GM12878 (cell line): ENCODE measurements around the gene ARFRP1. TPM values are rescaled to one million over a fixed set of nuclear protein-coding genes. Genes with fewer than 3 reads are reported as not detected.

ENCODE experiments used
- ATAC-seq: fragments of 200-7000 bp; cut with Tn5 transposase; 3 replicates; pipeline ENCODE4 v1.9.1; 2020; ENCODE audit warnings: mild to moderate bottlenecking, moderate library complexity
- BruUV-seq: library from RNA; stranded (reverse); fragments of 400-500 nt; replicated peaks from 2 replicates; lab custom pipeline; 2021; lab: Mats Ljungman, UMichigan
- CTCF ChIA-PET: fragments of 300-600 bp; sonication (Branson Sonifier 250); formaldehyde crosslinking; extraction: SDS; loops from one replicate; lab custom pipeline; 2021; ENCODE audit warnings: inconsistent platforms; lab: Yijun Ruan, JAX
- POLR2A ChIA-PET: fragments of 350-600 bp; formaldehyde crosslinking; extraction: SDS; loops from one replicate; lab custom pipeline; 2021; ENCODE audit warnings: inconsistent platforms; lab: Charles Lee
- RAD21 ChIA-PET: fragments of 300-600 bp; sonication (Branson Sonifier 250); formaldehyde crosslinking; loops from one replicate; lab custom pipeline; 2023; ENCODE audit warnings: antibody characterized with exemption; ENCODE audit not compliant: unreplicated experiment; lab: Charles Lee
- SMC1A ChIA-PET: fragments of 300-600 bp; sonication (Branson Sonifier 250); formaldehyde crosslinking; loops from one replicate; lab custom pipeline; 2023; ENCODE audit not compliant: unreplicated experiment, uncharacterized antibody; lab: Charles Lee
- DNase-seq: peaks from one replicate; pipeline ENCODE4 v3.0.0-alpha.2; 2011; ENCODE audit warnings: low read depth, low spot score
- FAIRE-seq: peaks from 3 replicates; lab custom pipeline; 2011; peaks lifted over from hg19 to GRCh38; lab: Jason Lieb, UNC
- H2AFZ ChIP-seq: 2 replicates; pipeline ENCODE4 v1.6.0; 2011; ENCODE audit warnings: low read depth, low read length, control low read depth; ENCODE audit not compliant: control insufficient read depth
- H3K27ac ChIP-seq: 2 replicates; pipeline ENCODE4 v1.5.1; 2011; ENCODE audit warnings: control low read depth; ENCODE audit not compliant: control insufficient read depth, insufficient read depth
- H3K27me3 ChIP-seq, 2 experiments: replicated peaks in 1 of 2; 2 replicates each; pipeline versions ENCODE4 v1.6.0 to v1.6.1; 2011; ENCODE audit warnings: low read length in 1 of 2; ENCODE audit not compliant: control insufficient read depth in 2 of 2, insufficient read depth in 2 of 2
- H3K36me3 ChIP-seq, 2 experiments: 2 replicates each; pipeline ENCODE4 v1.5.1; 2011; ENCODE audit warnings: low read length in 1 of 2; ENCODE audit not compliant: control insufficient read depth in 2 of 2, insufficient read depth in 2 of 2
- H3K4me1 ChIP-seq: 2 replicates; pipeline ENCODE4 v1.6.1; 2011; ENCODE audit warnings: mild to moderate bottlenecking, low read length, moderate library complexity, mixed read lengths; ENCODE audit not compliant: control insufficient read depth, insufficient read depth
- H3K4me2 ChIP-seq: 2 replicates; pipeline ENCODE4 v1.6.0; 2011; ENCODE audit warnings: control low read depth; ENCODE audit not compliant: control insufficient read depth, insufficient read depth
- H3K4me3 ChIP-seq: fragments of 200-600 bp; sonication (generic); 2 replicates; pipeline ENCODE4 v1.5.1; 2016
- H3K79me2 ChIP-seq: 2 replicates; pipeline ENCODE4 v1.6.0; 2011; ENCODE audit warnings: low read length; ENCODE audit not compliant: control insufficient read depth, insufficient read depth
- H3K9ac ChIP-seq: 2 replicates; pipeline ENCODE4 v1.8.0; 2011; ENCODE audit warnings: low read length, control low read depth, mixed read lengths; ENCODE audit not compliant: control insufficient read depth, insufficient read depth
- H3K9me3 ChIP-seq: replicated peaks from 3 replicates; pipeline ENCODE4 v1.5.1; 2011; ENCODE audit warnings: mild to moderate bottlenecking, low read length; ENCODE audit not compliant: control insufficient read depth, insufficient read depth
- H4K20me1 ChIP-seq: 2 replicates; pipeline ENCODE4 v1.6.0; 2011; ENCODE audit not compliant: control insufficient read depth, insufficient read depth
- CREM ChIP-seq: IDR thresholded peaks from 2 replicates; pipeline ENCODE4 v1.6.1; 2014; ENCODE audit warnings: antibody characterized with exemption, low read depth
- POLR2A ChIP-seq: IDR thresholded peaks from 2 replicates; pipeline ENCODE4 v1.6.1; 2011; ENCODE audit warnings: low read depth, mild to moderate bottlenecking, low read length
- YY1 ChIP-seq: IDR thresholded peaks from 2 replicates; pipeline ENCODE4 v1.6.1; 2011; ENCODE audit warnings: low read depth, mild to moderate bottlenecking, low read length
- WGBS: methylation state at CpG from one replicate; pipeline ENCODE4 v1.1.6; 2016; ENCODE audit warnings: low lambda C conversion rate; ENCODE audit not compliant: insufficient replicate concordance, insufficient coverage; ENCODE audit errors: missing lambda C conversion rate; 5-methylcytosine and 5-hydroxymethylcytosine counted together
- in situ Hi-C: fragments of 300-500 bp; cut with MboI; formaldehyde crosslinking; loops from 9 replicates; pipeline ENCODE4 v1.14.3; 2018; ENCODE audit warnings: mixed read lengths
- intact Hi-C: fragments of 100-400 bp; cut with micrococcal nuclease; formaldehyde crosslinking; loops from one replicate; pipeline ENCODE4 v1.14.2; 2022; ENCODE audit not compliant: unreplicated experiment
- polyA plus RNA-seq, 11 experiments: library from polyadenylated mRNA; depleted of rRNA in 4 of 11; unstranded in 6 of 11; stranded (reverse) in 5 of 11; fragments of >200 nt; fragmentation: Nextera tagmentation in 4 of 11; fragmentation: Illumina TruSeq in 1 of 11; extraction: Ambion mirVana in 4 of 11; extraction: Trizol in 1 of 11; gene quantifications; 1 replicate in 1 of 11; 2 replicates in 10 of 11; pipeline versions ENCODE4 v1.2.1 to v1.2.3, GENCODE V29; 2011 to 2016; ENCODE audit warnings: inconsistent platforms in 2 of 11, missing spikeins in 2 of 11, low read depth in 1 of 11
- total RNA-seq, 4 experiments: library from RNA; depleted of rRNA in 3 of 4; stranded (reverse); fragments of >200 nt in 3 of 4; fragmentation: Illumina TruSeq in 1 of 4; extraction: Trizol in 1 of 4; gene quantifications; 2 replicates each; pipeline versions ENCODE4 v1.2.1 to v1.2.3, GENCODE V29; 2013 to 2021

ARFRP1 gene
- total and polyA plus RNA-seq, 10 of the 15 experiments (the other 5 are each of a cell fraction or from before 2014, with no cell fraction given): 0.37 to 71.7 (median 34.6) TPM

DNA sequence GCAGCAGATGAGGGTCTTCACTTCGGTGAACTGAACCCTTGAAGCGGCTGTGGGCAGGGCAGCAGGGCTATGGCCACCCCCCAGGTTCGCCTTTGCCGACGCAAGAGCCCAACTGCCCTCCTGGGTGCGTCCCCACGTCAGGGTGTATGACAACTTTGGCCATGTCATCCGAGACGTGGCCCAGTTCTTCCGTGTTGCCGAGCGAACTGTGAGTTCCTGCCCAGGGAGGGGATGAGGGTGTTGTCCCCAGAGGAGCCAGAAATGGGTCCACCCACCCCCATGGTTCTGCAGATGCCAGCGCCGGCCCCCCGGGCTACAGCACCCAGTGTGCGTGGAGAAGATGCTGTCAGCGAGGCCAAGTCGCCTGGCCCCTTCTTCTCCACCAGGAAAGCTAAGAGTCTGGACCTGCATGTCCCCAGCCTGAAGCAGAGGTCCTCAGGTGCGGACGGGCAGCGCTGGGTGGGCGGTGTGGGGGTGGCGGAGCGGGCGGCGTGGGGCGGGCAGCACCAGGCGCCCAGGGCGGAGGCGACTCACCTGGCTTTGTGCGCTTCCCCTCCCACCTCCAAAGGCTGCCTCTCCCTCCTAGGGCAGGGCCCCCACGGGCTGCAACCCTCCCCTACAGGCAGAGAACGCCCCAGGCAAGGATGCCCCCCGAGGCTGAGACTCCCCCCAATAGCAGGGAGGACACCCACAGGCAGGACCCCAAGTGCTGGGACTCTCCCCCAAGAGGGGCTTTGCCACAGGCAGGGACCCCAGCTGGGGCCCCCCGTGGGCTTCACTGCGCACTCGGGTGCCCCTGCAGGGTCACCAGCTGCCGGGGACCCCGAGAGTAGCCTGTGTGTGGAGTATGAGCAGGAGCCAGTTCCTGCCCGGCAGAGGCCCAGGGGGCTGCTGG, 17.5 kb downstream of the ARFRP1 start:
- 84% methylated on average over 25 of the region's 40 CpGs for WGBS
- intact Hi-C loops (no loop called here), in situ Hi-C loops (no loop called here)
- CTCF ChIA-PET: no interaction called here
- Histone ChIP-seq H3K9ac (no peak overlapping the region), H3K36me3 (no peaks in the 10 kb centered on the region), H3K4me3 (no peak overlapping the region), H3K9me3 (no peaks in the 10 kb centered on the region), H4K20me1 (no peaks in the 10 kb centered on the region), H3K4me1 (no peaks in the 10 kb centered on the region), H2AFZ (no peak overlapping the region), H3K79me2 (no peaks in the 10 kb centered on the region), H3K27ac (no peak overlapping the region), H3K27me3 (no peaks in the 10 kb centered on the region), H3K4me2 (no peak overlapping the region)
- POLR2A ChIA-PET: no interaction called here
- SMC1A ChIA-PET: no interaction called here
- no peak for ATAC-seq
- FAIRE-seq: no peak
- RAD21 ChIA-PET: no interaction called here
- TF ChIP-seq CREM (no peak), POLR2A (peak; percentile 1; the same call in 1 of the 2 replicates)
- BruUV-seq: no TSS peak
- DNase-seq: no peak

DNA sequence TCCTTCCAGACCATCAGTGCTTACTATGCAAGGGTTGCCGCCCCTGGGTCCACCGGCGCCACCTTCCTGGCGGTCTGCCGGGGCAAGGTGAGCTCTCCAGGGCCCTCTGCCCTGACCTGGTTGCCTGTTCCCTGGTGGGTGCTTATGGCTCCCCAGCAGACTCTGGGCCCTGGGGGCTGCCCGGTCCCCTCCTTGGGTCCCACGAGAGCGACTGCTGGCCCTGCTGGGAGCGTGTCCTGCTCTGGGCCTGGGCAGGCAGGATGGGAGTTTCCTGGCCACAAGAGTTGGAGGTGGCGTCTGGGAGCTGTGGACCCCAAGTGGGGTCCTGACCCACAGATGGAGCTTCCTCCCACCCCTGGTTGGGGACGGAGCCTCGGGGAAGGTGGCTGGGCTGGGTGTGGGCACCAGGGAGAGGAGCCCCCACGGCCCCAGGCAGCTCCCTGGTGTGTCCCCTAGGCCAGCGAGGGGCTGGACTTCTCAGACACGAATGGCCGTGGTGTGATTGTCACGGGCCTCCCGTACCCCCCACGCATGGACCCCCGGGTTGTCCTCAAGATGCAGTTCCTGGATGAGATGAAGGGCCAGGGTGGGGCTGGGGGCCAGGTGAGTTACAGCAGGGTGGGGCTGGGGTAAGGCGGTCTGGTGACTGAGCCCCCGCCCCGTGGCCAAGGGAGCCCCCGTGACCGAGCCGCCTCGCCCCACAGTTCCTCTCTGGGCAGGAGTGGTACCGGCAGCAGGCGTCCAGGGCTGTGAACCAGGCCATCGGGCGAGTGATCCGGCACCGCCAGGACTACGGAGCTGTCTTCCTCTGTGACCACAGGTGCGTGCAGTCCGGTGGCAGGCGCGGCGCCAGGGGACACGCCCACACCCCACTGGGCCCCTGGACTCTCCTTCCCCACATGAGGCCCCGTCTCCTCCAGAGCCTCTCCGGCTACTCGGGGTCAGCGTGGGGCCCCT, 18.5 kb downstream of the ARFRP1 start:
- POLR2A ChIA-PET: no interaction called here
- TF ChIP-seq YY1 (no peak), POLR2A (peak; percentile 48; the same call in 1 of the 2 replicates)
- no peaks in the 10 kb centered on the region for H3K79me2 ChIP-seq
- no TSS peak for BruUV-seq
- WGBS: 88% methylated on average over 40 of the region's 44 CpGs
- H3K27ac ChIP-seq: no peak overlapping the region
- RAD21 ChIA-PET: no interaction called here
- H3K4me3 ChIP-seq: no peak overlapping the region
- FAIRE-seq: no peak
- DNase-seq: no peak
- H3K27me3 ChIP-seq: no peaks in the 10 kb centered on the region
- no peaks in the 10 kb centered on the region for H4K20me1 ChIP-seq
- no peaks in the 10 kb centered on the region for H3K9me3 ChIP-seq
- H3K9ac ChIP-seq: no peak overlapping the region
- no peak for ATAC-seq
- H3K4me2 ChIP-seq: no peak overlapping the region
- intact Hi-C loops: no loop called here
- SMC1A ChIA-PET: no interaction called here
- CTCF ChIA-PET: no interaction called here
- no peak overlapping the region for H2AFZ ChIP-seq
- no peaks in the 10 kb centered on the region for H3K4me1 ChIP-seq
- in situ Hi-C loops: no loop called here
- no peaks in the 10 kb centered on the region for H3K36me3 ChIP-seq
